ENCODE results near the gene GPR107.
A peak's percentile ranks its signal among the peaks of the same experiment; 100 is the strongest.
"Not testable (repeated sequence)": the region's sequence is repeated elsewhere in the genome, so short reads cannot be mapped to it uniquely, and the experiment has no call there.

Gene GPR107

DNA sequence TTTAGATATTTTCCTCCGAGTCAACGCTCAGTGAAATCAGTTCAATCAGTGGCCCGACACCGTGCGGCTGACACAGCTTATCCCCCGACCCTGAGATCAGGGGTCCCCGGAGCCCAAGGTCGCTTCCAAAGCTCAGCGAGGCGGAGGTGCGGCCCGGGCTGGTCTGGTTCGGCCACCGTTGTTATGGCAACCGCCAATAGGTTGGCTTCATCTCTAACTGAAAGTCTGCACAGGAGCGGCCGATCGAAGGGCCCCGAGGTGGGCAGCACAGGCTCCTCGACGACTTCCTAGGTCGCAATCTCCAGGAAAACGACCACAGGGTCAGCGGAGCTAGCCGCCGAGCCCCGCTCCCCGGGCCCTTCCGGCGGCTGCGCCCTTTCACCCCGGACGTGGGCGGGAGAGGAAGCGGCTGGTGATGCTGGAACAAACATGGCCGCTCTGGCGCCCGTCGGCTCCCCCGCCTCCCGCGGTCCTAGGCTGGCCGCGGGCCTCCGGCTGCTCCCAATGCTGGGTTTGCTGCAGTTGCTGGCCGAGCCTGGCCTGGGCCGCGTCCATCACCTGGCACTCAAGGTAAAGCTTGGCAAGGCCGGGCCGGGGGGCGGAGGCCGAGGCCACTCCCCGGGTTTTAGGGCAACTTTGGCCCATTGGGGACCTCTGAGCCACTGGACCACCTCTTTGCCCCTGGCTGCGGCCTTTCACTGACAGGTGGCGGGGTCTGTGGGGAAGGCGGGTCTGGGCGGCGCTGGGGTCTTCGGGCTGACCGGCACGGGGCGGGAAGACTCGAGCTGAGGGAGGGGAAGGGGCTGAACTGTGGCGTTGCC, at the start of gene GPR107:
TSS of gene GPR107 (plus strand) at position 403 of the 821 bp plus-strand sequence. CDS start at position 430, 27 bp downstream.
- peak; percentile 92 for DNase-seq (ENCODE audit: low spot score)

DNA sequence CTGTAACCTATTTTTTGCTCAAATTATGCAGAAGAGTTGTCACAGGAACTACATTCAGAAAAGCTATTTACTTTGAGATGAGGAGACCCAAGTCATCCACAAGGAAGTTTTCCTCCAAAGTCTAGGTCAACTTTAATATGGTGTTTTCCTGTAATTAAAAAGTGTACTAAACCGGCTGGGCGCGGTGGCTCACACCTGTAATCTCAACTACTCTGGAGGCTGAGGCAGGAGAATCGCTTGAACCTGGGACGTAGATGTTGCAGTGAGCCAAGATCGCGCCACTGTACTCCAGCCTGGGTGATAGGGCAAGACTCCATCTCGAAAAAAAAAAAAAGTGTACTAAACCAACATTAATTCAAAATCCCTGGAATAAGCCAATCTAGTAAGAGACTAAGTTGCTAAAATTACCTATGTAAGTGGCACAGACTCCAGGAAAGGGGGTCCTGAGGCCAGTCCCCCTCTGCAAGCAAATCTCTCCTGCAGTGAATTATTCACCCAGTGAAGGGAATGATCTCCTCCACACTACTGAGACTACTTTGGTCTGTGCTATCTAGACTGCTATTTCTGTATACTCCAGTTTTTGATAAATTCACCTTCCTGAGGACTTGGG, 49.7 kb upstream of the GPR107 start:
- DNase-seq (ENCODE audit: low spot score), result no peak

DNA sequence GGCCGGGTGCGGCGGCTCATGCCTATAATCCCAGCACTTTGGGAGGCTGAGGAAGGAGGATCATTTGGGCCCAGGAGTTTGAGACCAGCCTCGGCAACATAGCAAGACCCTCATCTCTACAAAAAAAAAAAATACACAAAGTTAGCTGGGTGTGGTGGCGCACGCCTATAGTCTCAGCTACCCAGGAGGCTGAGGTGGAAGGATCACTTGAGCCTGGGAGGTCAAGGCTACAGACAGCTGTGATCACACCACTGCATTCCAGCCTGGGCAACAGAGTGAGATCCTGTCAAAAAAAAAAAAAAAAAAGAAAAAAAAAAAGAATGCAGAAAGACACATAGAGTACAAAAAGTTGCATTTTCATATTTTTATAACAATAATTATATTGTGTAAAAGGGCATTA, 46.8 kb upstream of the GPR107 start:
- not testable (repeated sequence) for DNase-seq (ENCODE audit: low spot score)

DNA sequence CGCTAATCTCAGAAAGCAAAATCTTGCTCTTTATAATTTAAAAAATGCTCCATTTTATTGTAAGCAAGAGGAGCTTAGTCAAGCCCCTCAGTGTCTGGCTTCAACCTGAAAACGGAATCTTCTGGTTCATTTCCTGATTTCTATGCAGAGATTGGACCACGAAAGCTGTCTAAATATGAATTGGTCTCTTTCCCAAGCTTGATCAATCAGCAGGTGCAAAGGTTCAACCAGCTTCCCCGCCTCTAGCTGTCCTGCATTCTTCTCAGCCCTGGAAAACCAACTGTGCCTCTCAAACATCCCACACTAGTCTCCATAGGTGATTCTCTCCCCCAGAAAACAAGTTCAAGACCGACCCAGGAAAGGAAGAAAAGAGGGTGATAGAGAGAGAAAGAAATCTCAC, 45.2 kb upstream of the GPR107 start:
- peak; percentile 36 for DNase-seq (ENCODE audit: low spot score)

DNA sequence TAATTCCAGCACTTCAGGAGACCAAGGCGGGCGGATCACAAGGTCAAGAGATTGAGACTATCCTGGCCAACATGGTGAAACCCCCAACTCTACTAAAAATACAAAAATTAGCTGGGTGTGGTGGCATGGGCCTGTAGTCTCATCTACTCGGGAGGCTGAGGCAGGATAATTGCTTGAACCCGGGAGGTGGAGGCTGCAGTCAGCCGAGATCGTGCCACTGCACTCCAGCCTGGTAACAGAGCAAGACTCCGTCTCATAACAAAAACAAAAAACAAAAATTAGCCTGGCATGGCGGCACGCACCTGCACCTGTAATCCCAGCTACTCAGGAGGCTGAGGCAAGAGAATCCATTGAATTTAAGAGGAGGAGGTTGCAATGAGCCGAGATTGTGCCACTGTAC, 44.2 kb upstream of the GPR107 start:
- not testable (repeated sequence) for DNase-seq (ENCODE audit: low spot score)

DNA sequence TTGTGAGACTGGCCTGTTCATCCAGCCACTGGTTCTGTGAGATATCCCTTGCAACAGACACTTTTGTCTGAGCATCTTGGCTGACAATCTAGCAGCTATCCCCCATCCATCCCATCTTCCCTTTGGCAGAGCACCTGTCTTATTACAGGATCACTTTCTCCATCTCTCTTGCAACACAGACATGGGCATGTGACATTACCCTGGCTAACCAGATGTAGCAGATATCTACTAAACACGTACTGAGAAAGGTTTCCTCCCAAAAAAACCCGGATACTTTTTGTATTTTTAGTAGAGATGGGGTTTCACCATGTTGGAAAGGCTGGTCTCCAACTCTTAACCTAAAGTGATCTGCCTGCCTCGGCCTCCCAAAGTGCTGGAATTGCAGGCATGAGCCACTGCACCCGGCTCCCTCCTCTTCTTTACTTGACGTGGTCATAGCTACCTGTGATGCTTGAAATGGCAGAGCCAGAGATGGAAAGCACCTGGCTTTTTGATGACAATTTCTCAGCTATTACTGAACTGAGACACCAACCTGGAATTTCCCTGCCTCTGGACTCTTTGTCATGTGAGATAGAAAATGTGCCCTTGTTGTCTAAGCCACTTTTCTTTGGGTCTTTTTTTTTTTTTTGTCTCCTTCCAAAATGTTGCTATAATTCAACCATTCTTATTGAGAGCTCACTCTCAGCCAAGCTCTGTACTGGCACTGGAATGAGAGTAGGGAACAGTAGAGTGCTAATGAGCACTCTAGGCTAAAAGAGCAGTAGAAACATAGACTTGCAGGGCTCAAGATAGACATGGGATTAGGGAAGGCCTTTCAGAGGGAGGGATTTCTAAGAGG, 43.3 kb upstream of the GPR107 start:
- no peak for DNase-seq (ENCODE audit: low spot score)

DNA sequence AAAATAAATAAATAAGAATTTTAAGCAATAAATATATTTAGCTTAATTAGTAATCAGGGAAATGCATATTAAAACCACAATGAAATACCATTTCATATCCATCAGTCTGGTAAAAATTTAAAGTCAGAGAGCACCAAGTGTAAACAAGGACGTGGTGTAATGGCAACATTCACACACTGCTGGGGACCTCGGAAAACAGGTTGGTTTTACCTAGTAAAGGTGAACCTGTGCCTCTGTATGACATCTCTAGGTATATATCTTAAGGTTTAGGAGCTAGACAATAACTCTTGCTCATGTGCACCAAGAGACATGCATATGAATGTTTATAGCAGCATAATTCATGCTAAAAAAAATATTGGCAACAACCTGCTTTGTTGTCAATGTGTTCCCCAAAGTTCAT, 40.4 kb upstream of the GPR107 start:
- DNase-seq (ENCODE audit: low spot score), result no peak

DNA sequence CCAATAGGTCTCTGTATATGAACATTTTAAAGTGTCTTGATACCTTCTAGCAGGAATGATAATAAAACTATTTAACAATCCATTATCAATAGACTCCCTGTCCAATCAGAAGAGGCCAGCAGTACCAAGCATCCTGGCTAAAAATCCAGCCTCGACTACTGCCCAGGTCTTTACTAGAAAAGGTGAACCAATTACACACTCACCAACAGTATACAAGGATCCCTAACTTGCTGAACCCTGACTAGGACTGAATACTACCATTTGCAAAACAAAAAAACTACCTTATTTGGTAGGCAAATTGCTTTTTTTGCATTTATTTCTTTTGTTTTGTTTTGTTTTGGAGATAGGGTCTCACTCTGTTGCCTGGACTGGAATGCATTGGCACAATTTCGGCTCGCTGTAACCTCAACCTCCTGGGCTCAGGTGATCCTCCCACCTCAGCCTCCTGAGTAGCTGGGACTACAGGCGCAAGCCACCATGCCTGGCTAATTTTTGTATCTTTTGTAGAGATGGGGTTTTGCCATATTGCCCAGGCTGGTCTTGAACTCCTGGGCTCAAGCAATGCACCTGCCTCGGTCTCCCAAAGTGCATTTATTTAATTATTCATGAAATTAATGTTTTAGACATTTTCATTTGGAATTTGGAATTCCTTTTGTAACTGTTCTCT, 38.2 kb upstream of the GPR107 start:
- DNase-seq (ENCODE audit: low spot score), result no peak

DNA sequence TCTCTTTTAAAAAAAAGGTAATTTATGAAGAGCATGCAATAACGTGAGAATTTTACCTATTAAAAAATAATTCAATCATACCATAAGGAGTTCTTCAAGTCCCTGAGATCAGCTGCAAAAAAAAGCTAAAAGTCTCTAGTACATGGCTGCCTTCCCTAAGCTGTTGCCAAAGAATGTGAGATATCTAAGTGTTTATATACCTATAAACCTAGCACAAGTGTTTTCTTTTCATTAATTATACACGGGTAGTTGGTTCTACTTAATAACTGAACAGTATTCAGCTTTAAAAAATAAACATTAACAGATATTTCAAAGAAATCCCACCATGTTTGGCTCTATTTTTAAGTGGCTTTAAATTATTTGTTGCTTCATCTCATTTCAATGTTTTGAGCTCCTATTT, 36.6 kb upstream of the GPR107 start:
- no peak for DNase-seq (ENCODE audit: low spot score)

DNA sequence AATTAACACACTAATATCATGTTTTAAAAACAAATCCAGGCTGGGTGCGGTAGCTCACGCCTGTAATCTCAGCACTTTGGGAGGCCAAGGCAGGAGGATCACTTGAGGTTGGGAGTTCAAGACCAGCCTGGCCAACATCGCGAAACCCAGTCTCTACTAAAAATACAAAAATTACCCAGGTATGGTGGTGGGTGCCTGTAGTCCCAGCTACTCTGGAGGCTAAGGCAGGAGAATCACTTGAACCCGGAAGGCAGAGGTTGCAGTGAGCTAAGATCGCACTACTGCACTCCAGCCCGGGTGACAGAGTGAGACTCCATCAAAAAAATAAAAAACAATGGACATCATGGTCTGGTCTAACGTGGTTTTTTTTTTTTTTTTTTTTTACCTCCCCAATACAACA, 36.2 kb upstream of the GPR107 start:
- not testable (repeated sequence) for DNase-seq (ENCODE audit: low spot score)

DNA sequence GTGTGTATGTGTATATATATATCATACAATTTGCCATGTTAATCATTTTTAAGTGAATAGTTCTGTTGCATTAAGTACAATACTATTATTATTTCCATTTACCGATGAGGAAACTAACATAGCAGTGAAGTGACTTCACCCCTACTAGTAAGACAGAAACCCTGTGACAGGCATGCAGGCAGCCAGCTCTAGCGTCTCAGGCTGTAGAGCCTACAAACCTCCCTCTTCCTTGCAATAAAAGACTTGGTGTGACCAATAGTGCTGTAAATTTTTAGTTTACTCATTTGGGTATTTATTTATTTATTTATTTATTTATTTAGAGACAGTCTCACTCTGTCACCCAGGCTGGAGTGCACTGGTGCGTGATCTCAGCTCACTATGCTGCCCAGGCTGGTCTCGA, 35.4 kb upstream of the GPR107 start:
- DNase-seq (ENCODE audit: low spot score), result no peak

DNA sequence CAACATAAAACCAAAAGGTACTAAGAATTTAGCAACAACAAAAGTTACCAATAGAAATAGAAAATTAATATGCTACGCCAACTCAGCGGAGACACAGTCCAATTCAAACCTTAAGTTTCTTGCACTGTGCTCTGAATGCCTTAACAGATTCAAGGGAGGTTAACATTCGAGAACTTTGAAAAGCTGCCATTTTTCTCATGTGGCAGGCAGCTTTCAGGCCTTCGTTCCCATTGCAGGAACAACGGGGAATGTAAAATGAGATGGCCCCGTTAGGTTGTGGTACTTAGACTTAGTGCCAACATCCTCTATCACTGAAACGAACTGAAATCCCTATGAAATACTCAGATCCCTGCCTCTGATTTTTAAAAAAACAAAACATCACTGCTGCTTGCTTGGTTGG, 33.1 kb upstream of the GPR107 start:
- DNase-seq (ENCODE audit: low spot score), result no peak

DNA sequence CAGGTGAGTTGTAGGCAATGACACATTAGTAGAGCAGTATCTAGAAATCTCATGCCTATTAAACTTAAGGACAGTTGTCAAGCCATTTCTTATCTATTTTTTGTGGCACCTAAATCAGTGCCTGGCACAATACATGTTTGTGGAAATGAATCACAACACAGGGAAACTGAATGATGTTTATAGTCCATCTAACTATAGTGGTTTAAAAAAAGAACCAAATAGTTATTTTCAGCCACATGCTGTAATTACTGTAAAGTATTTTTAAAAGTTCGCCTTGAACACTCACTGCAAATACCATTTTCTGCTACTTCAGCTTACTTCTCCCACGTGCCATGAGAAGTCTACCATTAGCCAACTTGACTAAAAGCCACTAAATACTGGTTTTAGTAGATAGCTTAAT, 32.6 kb upstream of the GPR107 start:
- DNase-seq (ENCODE audit: low spot score), result no peak

DNA sequence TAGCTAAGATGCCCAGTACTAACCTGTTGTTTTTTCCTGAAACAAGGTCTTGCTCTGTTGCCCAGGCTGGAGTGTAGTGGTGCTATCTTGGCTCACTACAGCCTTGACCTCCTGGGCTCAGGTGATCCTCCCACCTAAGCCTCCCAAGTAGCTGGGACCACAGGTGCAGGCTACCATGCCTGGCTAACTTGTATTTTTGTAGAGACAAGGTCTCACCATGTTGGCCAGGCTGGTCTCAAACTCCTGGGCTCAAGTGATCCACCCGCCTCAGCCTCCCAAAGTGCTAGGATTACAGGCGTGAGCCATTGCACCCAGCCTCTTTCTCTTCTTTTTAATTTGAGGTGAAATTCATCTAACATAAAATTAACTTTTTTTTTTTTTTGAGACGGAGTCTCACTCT, 31.9 kb upstream of the GPR107 start:
- DNase-seq (ENCODE audit: low spot score), result not testable (repeated sequence)

DNA sequence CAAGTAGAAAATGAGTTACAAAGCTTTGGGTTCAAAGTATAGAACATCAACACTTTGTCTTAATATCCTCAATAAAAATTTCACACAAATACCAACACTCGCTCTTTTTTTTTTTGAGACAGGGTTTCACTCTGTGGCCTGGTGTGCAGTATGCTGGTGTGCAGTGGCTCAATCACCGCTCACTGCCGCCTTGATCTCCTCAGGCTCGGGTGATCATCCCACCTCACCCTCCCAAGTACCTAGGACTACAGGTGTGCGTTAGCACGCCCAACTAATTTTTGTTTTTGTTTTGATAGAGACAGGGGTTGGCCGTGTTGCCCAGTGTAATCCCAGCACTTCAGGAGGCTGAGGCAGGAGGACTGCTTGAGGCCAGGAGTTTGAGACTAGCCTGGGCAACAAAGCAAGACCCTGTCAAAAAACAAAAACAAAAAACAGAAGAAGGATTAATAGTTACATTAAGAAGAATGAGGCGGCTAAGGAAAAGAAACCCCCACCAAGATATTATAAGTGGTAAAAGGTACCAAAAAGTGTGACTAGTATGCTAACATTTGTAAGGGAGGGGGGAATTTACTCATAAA, 31.1 kb upstream of the GPR107 start:
- no peak for DNase-seq (ENCODE audit: low spot score)

DNA sequence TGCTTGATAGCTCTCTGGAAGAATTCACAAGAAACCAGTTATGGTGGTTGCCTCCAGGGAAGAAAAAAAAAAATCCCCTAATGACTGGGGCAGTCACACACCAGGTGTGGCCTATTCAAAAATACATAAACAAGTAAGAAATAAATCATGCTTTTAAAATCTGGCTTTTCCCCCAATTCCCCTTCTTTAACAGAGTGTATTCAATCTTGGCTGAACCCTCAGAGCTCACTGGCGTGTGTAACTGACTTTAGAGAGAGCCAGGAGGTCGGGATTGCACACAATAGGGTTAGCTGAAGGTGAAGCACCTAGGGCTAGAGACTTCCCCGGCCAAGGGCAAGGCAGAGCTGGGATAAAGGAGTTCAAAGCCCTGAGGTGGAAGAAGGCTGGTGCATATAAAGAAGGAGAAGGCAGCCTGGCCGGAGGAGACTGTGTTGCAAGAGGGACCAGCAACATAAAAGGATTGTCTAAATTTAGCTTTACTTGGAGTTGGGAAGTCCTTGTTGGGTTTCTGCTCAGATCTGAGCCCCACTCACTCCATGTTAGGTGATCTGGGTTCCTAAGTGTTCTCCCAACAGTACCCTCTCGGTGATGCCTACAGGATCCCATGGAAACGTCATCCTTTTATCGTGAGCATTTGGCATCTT, 30.4 kb upstream of the GPR107 start:
- DNase-seq (ENCODE audit: low spot score), result no peak

DNA sequence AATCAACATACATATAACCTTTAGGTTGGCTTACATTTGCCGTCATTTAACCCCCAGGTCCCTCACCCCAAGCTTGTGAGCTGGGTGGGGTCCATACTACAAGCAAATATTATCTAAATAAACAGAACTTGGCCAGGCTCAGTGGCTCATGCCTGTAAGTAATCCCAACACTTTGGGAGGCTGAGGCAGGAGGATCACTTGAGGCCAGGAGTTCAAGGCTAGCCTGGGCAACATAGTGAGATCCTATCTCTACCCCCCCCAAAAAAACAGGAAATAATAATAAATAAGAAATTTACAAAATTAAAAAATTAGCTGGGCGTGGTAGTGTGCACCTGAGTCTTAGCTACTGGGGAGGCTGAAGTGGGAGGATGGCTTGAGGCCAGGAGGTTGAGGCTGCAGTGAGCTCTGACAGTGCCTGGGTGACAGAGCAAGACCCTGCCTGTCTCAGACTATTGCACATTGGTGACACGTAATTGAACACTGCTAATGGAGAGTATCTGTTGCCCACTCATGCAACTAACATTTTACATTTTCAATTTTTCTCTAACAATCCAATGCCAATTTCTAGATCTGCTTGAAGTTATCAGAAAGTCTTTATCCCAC, 29.6 kb upstream of the GPR107 start:
- DNase-seq (ENCODE audit: low spot score), result no peak

DNA sequence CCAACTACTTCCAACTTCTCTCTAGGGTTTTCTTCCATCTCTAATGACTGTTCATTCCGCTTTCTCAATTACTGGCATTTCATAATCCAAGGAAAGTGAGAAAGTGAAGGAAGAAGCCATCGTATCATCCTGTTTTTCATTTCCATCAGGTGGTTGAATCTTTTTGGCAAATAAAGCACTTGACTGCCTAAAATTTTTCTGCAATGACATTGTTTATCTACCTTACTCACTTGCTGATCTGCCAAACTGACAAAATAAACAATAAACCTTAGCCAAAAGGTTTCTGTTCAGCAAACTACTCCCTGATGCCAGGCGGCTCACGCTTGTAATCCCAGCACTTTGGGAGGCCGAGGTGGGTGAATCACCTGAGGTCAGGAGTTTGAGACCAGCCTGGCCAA, 29.1 kb upstream of the GPR107 start:
- no peak for DNase-seq (ENCODE audit: low spot score)

DNA sequence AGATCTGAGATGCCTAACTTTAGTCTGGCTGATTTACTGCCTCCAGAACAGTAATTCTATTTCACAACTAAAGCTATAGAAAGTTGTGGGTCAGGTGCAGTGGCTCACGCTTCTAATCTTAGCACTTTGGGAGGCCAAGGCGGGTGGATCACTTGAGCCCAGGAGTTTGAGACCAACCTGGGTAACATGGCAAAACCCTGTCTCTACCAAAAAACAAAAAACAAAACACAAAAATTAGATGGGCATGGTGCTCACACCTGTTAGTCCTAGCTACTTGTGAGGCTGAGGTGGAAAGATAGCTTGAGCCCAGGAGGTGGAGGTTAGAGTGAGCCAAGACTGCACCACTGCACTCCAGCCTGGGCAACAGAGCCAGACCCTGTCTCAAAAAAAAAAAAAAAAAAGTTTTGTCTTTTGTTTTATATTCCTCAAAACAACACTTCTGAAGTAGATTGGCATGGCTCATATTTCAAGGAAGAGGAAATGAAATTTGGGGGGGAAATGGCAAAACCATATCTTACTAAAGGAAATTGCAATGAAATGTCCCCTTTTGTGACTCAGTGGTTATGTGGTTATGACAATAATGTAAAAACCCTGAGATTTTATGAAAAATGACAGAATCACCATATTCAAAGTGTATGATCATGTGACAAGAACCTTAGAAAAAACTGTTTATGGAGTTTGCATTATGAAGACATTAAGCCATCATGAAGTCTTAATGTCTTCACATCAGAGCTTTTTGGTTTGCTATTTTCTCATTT, 26.9 kb upstream of the GPR107 start:
- no peak for DNase-seq (ENCODE audit: low spot score)

All from HuH-7.5 (cell line).